ENCODE results near the gene LCMT1.
"Not testable (repeated sequence)": the region's sequence is repeated elsewhere in the genome, so short reads cannot be mapped to it uniquely, and the experiment has no call there.

Gene LCMT1

DNA sequence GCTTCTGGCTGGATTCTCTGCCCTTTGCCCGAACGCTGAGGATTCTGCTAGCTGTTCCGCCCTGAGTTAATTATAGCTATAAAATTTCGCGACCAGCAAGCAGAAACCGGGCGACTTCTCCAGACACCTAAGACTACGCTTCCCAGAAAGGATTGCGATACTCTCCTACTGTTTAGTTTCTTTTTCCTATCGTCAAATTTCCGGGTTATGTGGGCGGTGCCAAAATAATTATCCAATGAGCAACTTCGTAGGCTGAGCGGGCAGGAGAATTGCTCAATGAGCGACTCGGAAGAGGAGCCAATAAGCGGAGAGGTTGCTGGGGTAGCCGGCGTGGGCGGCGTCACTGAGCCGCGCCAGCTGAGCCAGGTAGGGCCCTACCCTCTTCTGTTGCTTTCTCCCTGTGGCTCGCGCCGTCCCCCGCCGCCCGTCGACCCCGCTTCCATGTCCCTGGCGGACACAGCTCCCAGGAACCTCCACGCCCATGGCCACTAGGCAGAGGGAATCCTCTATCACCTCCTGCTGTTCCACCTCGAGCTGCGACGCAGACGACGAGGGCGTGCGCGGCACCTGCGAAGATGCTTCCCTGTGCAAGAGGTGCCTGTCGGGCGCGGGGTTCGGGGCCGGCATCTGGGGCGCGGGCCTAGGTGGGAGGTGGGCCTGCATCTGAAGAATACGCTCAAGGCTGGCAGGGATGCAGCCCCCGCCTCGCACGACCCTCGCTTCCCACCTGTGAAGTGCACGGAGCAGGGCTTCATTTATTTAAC lies at the start of gene LCMT1:
TSS of gene LCMT1 (plus strand) at position 340 of the 764 bp plus-strand sequence. CDS start at position 482, 142 bp downstream.
- DNase-seq, result peak; percentile 96

DNA sequence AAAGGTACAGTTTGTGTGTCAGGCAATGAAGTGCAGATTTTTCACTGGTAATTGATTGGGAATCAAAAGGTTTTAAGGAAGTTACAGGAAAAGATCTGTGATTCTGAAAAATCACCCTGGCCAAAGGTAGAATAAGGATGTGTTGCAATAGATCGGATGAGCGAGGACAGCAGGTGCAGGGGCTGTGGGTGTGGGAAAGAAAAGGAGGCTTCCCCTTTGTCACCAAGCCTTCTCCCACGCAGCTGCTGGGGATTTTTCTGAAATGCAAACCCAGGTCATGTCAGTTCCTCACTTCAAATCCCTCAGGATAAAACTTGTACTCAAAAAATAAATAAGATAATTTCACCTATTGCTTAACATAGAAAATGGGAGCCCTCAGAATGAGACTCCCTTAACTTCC lies 48.4 kb upstream of the LCMT1 start:
- peak; percentile 18 for DNase-seq

DNA sequence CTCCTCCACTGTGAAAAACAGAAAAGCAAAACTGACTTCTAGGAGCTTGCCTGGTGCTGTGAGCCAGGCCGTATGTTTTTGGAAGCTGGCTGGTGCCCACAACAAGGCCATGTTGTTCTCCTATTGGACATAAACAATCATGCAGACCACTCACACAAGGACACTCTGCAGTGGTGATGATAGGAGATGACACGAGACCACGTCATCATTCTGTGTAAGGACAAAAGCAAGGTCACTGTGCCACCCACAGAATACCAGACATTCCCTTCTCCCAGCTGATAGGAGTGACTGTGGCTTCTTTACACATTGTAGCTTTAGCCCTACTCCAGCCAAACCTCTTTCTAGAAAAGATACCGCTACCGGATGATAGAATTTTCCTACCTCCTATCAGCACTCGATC lies 47.7 kb upstream of the LCMT1 start:
- DNase-seq, result no peak

DNA sequence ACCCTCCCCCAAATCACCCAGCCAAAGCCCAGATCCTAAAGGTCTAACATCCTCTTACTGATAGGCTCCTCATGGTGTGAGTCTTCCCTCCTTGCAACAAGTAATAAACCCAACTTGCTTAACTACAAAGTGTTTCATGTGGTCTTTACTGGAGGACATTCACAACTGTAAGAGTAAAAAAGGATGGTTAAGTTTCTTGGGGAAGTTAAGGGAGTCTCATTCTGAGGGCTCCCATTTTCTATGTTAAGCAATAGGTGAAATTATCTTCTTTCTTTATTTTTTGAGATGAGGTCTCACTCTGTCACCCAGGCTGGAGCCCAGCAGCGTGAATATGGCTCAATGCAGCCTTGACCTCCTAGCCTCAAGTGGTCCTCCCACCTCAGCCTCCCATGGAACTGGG lies 47.3 kb upstream of the LCMT1 start:
- DNase-seq, result not testable (repeated sequence)

DNA sequence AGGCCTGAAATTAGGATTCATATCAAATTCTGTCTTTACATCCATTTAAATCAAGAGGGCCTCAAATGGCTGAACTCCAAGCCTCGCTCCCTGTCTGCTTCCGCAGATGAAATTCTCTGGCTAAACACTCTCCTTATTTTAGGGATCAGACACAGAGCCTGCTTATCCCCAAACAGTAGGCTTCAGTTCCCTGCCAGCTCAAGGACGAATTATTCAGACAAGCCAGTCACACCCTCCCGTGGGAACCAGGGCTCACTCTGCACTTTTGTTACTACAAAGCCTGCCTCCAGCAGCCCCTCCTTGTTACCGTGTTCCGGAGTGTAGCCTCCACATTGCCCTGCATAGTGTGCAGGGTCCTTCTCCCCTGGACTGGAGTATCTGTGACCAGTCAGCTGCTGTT lies 46.6 kb upstream of the LCMT1 start:
- no peak for DNase-seq

DNA sequence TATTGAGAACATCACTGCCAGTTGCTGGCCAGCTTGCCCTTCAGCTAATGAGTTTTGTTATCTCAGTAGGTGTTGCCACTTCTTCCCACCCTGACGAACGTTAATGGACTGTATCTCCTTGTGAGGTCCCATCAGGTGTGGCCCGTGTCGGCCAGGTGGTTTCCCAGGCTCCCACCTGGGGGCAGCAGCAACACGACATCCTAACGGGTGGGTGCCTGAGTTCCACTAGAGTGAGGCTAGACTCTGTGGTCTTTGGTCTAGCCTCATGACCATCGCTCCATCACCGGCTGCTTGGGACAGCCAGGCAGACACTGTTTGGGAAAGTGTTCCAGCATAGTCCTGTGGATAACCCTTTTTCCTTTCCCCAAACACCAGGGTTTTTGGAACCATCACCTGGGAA lies 45.6 kb upstream of the LCMT1 start:
- DNase-seq, result no peak

DNA sequence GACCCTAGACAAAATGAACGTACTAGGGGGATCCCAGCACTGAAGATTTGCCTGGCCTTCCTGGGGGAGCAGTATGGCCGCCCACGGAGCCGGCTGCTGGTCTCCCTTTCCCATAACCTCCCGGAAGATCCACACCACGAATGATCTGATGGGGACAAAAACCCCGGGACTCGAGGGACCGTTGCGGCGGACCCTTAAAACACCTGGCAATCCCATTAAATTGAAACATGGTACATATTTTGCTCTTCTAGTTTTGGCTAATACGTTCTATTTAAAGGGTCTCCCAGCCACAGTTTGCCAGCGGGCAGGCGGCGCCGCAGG lies 45.2 kb upstream of the LCMT1 start:
- no peak for DNase-seq

DNA sequence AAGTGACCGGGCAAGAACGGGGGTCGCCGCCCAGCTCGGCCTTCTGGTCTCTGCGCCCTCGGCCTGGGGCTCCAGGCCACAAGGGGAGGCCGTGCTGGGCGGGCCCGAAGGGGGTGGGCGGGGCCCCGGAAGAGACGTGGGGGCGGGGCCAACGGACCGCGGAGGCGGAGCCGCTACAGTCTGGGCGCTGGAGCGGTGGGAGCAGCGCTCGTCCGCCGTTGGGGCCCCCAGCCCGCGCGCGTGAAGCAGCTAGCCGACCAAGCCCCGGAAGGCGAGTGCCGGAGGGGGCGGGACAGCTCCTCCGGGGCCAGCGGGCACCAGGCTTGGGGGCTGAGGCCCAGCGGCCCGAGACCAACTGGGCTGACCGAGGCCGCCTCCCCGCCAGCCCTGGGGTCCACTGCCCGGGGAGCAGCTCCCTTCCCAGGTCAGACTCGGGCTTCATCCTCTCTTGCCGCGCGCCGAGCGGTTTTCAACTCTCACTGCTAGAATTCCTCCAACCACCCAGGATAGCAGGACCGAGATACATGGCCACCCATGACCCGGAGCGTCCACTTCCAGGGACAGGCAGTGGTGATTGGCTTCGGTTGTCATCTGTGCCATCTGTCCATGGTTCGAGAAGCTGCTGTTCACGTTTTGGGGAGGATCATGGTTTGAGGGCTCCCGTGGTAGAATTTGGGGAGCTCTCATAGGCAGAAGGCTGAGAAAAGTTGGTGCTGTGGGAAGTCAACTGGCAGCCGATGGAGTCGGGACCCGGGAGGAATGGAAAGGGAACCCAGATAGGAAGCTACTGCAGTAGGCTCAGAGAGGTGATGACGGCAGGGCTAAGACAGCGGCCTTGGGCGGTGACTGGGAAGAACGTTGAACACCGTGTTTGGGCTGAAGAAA lies 44.6 kb upstream of the LCMT1 start:
- DNase-seq, result no peak

DNA sequence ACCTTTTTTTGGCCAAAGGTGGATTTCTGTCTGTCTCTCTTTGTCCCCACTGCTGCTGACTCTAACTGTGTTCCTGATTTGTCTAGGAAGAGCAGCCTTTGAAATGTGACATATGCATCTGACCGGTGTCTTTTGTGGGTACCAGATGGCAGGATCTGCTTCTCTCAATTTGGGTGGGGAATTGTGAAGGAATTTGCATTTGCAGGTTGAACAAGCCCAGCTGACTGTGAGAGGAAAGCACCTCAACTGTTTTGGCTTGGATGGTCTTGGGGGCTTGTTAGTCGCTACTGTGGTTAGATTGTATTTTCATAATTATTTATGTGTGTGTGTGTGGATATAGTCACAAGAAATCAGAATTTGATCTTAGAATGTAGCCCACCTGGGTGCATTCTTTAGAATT lies 37.7 kb upstream of the LCMT1 start:
- no peak for DNase-seq

DNA sequence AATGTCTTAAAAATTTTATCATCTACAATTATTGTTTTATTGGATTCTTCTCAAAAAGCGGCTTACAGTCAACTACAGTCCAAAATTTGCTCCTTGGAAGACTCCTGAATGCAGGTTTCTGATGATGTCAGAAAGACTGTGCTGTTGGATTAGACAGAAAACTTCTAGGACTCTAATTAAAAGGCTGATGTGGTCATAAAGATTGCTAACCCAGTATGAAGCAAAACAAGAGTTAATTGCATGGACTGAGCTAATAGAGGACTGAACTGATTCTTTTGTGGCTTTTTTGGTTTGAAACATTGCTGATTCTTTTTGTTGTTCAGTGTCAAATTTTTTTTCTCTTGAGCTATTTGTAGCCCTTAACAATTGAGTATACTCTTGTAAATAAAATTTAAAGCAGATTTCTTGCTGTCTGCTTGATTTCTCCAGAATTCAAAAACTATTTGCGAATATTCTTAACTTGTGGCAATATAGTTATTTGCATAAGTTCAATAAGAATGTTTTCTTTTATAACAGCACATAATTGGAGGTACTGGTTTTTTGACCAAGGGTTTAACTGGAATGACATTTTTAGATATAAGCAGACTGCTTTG lies 33.1 kb upstream of the LCMT1 start:
- no peak for DNase-seq

DNA sequence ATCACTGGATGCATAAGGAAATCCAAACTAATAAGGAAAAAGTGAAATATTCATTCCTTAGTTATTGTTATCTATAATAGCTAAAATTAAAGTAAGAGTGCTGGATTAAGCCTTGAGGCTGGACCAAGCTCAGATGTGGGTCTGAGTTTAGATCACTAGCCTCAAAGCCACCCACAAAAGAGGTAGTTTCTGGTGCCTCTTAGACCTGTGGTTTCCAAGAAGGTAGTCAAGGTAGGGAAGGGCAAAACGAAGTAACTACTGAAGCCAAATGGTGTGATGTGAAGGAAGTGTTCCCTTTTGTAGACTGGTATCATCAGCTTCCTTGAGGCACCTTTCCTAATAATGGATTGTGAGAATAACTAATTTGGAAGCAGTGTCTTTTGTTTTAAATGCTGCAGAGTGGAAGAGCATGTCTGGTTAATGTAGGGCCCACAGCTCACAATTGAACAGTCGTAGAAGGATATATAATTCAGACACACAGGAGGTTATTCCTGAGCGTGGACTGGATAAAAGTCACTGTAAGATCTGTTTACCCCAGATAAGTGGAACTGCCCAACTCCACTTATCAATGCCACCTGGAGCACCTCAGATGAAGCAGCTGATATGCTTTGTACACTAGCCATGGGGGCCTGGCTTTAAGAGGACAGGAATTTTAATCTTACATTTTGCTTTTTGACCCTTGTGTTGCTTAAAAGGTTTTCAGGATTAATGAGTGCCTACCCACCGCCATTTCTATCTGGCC lies 31.7 kb upstream of the LCMT1 start:
- no peak for DNase-seq

DNA sequence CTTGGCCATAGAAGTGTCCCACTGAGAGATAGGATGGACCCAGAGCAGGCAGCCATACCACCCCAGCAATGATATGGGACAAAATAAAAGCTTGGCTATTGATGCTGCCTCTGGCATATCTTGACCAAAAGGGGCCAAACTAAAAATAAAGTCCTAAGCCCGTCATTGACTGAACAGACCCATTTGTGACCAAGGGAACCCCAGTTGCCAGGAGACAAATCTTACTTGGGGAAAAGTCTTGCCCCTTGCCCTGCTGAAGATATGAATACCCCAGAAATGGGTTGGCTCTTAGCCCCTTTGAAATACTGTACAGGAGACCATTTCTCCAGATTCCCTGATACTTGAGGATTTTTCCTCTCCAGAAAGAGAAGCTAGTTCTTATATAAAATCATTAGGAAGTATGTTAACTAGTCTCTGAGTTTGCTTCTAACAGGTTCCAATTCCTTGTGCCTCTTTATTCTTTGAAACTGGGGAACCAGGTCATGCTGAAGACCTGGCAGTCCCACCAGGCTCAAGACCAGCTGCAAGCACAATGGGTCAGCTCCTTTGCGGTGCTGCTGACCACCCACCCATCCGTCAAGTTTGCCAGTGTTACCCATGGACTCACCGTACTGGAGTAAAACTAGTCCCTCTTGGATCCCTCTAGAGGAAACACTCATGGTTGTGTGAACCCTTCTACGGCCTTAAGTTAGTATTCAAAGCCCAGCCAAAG lies 31.0 kb upstream of the LCMT1 start:
- no peak for DNase-seq

DNA sequence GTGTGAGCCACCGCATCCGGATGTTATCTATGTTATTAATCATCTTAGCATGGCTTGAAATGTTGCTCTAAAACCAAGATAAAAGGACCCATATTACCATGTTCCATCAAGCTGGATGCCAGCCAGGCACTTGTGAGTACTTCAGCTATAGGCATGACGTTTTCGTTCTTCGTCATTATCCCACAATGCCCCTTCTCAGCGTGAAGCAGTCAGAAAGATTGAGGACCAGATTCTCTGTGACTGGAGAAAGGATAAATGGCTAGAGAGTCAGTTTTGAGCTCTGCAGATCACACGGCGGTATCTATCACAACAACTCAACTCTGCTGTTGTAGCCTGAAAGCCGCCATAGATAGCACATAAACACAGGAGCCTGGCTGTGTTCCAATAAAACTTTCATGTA lies 29.8 kb upstream of the LCMT1 start:
- DNase-seq, result no peak

DNA sequence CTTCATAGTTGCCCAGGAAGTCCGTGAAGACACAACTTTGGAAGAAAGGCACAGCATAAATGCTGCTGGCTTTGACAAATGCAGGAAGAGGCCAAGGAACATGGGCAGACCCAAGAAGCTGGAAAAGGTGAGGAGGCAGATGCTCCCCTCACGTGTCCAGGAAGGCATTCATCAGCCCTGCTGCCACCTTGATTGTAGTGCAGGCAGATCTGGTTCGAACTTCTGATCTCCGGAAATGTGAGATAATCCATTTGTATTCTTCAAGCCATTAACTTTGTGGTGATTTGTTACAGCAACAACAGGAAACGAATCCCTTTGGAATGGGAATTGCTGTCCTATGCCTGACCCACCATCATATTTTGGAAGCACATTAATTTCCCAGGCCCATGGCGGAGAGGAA lies 28.5 kb upstream of the LCMT1 start:
- DNase-seq, result no peak

DNA sequence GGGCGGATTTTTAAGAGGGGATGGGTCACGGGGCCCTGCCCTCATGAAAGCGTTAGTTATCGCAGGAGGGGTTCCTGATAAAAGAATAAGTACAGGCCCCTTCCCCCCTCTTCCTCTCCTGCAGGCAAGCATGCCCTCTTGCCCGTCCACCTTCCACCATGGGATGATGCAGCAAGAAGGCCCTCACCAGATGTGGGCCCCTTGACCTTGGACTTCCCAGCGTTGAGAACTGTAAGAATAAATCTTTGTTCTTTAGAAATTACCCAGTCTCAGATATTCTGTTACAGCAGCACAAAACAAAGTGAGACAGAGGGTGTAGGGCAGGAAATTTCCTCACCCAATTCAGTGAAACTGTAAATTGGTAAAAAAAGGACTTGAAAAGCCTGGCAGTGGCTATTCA lies 27.8 kb upstream of the LCMT1 start:
- DNase-seq, result no peak

DNA sequence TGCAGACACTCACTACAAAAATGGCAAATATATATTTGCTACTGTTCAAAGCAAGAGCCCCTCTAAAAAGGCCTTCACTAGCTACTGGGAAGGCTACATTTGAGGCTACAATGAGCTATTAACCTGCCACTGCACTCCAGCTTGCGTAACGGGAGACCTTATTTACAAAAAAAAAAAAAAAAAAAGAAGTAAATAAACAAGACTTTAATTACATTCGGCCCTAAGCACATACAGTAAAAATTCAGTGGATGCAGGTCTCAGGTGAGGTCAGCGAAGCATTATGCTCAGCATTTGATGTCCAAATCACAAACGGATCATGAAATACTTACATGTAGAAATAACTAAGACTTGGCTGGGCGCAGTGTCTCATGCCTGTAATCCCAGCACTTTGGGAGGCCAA lies 26.7 kb upstream of the LCMT1 start:
- DNase-seq, result no peak

DNA sequence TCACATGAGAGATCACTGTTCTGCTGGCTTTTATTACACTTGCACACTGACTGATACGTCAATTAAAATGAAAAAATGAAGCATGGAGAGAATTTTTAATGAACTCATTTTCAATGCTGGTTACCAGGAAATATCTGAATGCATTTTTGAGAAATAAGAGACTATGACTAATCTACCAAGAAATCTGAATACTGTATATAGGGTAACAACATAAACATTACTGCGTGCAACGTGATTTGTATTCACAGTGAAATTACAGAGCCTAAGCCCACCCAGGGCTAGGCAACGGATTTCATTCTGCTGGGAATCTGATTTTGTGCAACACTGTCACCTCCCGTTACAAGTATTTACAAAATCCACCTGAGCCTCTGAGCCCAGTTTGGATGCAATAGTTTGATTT lies 23.8 kb upstream of the LCMT1 start:
- DNase-seq, result no peak

DNA sequence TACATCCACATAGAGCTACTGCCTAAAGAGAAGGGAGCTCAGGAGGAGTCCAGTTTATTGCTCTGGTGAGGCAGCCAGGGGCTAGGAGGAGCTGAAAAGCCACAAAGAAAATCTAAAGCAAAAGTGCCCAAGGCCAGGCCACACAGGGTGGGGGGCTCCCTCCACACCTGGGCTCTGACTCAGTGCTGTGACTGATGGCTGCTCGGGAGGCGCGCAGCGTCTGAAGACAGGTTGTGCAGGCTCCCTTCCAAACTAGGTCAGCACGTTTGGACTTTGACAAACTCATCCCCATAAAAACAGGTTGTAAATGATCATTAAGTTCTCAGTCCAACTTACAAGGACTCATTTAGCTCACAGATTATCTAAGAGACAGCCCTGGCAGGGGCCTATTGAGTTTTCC lies 22.2 kb upstream of the LCMT1 start:
- no peak for DNase-seq

DNA sequence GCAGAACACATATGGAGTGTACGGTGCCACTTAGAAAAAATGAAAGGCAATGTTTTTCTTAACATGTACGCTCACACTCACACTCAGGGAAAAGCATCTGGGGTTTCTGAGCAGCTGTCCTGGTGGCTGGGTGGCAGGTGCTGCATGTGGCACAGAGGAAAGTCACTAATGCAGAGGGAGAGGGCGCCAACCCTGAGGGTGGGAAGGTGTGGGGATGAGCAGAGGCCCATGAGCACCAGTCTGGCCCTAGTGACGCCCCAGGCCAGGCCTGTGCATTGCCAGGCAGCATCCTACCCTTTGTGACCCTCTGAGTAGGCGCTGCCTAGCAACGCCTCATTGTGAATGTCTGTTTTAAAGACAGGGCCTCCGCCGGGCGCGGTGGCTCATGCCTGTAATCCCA lies 19.1 kb upstream of the LCMT1 start:
- DNase-seq, result no peak

DNA sequence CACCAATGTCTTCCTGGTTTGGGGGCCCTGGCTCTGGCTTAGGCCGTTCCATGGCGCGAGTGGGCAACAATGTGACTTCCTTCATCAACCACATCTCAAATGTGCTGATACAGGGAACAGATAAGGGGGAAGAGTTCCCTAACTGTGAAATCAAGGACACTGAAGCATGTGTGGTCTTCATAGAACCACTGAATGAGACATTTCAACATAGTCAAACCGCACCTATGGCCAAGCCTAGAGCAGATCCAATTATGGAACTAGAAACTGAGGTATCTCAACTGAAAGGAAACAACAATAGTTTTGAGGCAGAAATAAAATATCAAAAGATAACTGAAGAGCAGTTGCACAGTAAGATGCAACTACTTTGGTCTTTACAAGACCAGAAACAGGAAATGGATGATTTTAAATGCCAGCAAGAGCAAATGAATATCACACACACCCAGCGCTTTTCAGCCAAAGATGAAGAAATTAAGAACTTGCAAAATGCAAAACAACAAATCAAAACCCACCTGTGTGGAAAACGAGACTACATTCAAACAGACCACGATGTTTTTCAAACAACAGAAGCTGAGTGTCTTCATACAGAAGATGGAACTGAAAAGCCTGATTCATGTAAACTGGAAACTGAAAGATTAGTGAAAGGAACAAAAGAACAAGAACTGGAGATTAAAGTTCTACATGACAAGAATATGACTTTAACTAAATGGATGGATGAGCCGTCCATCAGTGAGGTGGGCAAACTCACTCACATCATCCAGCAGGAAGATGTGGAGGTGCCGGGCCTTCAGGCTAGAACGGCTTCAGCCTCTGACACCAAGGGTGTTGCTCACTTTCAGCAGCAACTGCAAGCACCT lies 18.1 kb upstream of the LCMT1 start:
- peak; percentile 91 for DNase-seq

DNA sequence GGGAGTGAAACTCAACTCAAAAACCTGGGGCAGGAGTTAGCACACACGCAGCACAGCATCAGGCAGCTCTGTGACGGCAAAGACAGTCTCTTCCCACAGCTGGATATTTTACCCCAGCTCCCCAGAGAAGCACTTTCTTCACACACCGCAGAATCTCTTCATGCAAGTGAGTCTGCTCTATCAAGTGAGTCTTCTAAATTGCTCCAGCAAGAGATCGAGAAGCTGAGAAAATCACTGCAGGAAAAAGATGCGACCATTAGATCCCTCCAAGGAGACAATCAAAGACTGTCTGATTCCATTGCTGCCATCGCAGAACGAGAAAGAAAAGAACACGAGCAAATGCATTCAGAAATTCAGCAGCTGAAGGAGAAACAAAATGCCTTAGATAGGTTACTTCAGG lies 16.9 kb upstream of the LCMT1 start:
- DNase-seq, result no peak

DNA sequence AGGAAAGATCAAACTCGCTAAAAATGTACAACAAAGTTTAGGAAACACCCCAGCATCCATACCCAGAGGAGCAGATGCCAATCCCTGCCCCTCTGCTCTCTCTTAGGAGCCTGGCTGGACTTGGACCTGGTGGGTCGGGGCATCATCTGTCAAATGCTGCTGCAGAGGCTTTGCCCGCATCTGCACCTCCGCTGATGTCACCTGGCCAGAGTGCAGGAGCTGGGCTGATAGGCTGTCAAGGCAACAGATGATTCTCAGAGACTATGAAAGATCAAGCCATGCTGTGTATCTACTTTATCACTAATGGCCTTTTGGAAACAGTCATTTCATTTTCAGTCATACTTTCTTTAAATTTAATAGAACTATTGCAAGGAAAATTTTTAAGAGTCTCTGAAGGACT lies 15.9 kb upstream of the LCMT1 start:
- no peak for DNase-seq

Measured in GF-D8 (cell line).